DMS114 treated with DMSO at 0.1 percent for 48 hours (cell line): ENCODE data around the gene TM2D3.

Experiments used
- DNase-seq: peaks from one replicate; lab custom pipeline; 2025; ENCODE audit not compliant: unreplicated experiment; lab: John Stamatoyannopoulos, UW

TM2D3 gene

GRCh38 chr15:101609742-101610610, 42.2 kb downstream of the TM2D3 start:
- DNase-seq: no peak

- no peak for DNase-seq
These were observed 44.0 kb downstream of the TM2D3 start for GRCh38 chr15:101608201-101608600.

GRCh38 chr15:101607108-101607507, 45.1 kb downstream of the TM2D3 start:
- DNase-seq: no peak

GRCh38 chr15:101604124-101604874, 47.9 kb downstream of the TM2D3 start:
- DNase-seq: no peak

GRCh38 chr15:101602801-101603200, 49.4 kb downstream of the TM2D3 start:
- no peak for DNase-seq

GRCh38 chr15:101600035-101600434, 52.1 kb downstream of the TM2D3 start:
- no peak for DNase-seq

GRCh38 chr15:101599091-101599490, 53.1 kb downstream of the TM2D3 start:
- DNase-seq: no peak

GRCh38 chr15:101597360-101597928, 54.7 kb downstream of the TM2D3 start:
- DNase-seq: no peak

- DNase-seq: no peak
These were observed 55.5 kb downstream of the TM2D3 start for GRCh38 chr15:101596633-101597032.
